GM21723 (cell line): ENCODE data around the gene FER1L5.

Experiments used
- ATAC-seq: cut with Tn5 transposase; IDR thresholded peaks from one replicate; pipeline ENCODE4 v1.9.1; 2021; ENCODE audit warnings: mild to moderate bottlenecking, moderate library complexity; ENCODE audit not compliant: unreplicated experiment

The FER1L5 gene

GRCh38 chr2:96694816-96695455 is 52.4 kb downstream of the FER1L5 start:
- ATAC-seq: no peak

GRCh38 chr2:96695602-96696001 is 53.0 kb downstream of the FER1L5 start:
- ATAC-seq: no peak

GRCh38 chr2:96697476-96697875 is 54.9 kb downstream of the FER1L5 start:
- no peak for ATAC-seq

GRCh38 chr2:96698221-96698861 is 55.8 kb downstream of the FER1L5 start:
- no peak for ATAC-seq

- ATAC-seq: no peak
Measured at GRCh38 chr2:96699021-96699420, 56.5 kb downstream of the FER1L5 start.

GRCh38 chr2:96699621-96700020 is 57.1 kb downstream of the FER1L5 start:
- no peak for ATAC-seq

- no peak for ATAC-seq
Measured at GRCh38 chr2:96700086-96700485, 57.5 kb downstream of the FER1L5 start.

GRCh38 chr2:96701636-96702035 is 59.1 kb downstream of the FER1L5 start:
- no peak for ATAC-seq

- ATAC-seq: no peak
Measured at GRCh38 chr2:96702098-96702785, 59.7 kb downstream of the FER1L5 start.

GRCh38 chr2:96703021-96703751 is 60.6 kb downstream of the FER1L5 start:
- no peak for ATAC-seq

GRCh38 chr2:96710985-96711384 is 68.4 kb downstream of the FER1L5 start:
- ATAC-seq: no peak

- no peak for ATAC-seq
Measured at GRCh38 chr2:96715658-96716057, 73.1 kb downstream of the FER1L5 start.

- ATAC-seq: no peak
Measured at GRCh38 chr2:96716388-96716787, 73.8 kb downstream of the FER1L5 start.

- no peak for ATAC-seq
Measured at GRCh38 chr2:96726131-96726530, 83.6 kb downstream of the FER1L5 start.

- no peak for ATAC-seq
Measured at GRCh38 chr2:96727431-96727830, 84.9 kb downstream of the FER1L5 start.

GRCh38 chr2:96729748-96730147 is 87.2 kb downstream of the FER1L5 start:
- ATAC-seq: no peak

- ATAC-seq: no peak
Measured at GRCh38 chr2:96730212-96730611, 87.6 kb downstream of the FER1L5 start.

GRCh38 chr2:96733931-96734330 is 91.4 kb downstream of the FER1L5 start:
- no peak for ATAC-seq

GRCh38 chr2:96734880-96735583 is 92.5 kb downstream of the FER1L5 start:
- ATAC-seq: no peak

- no peak for ATAC-seq
Measured at GRCh38 chr2:96737251-96737650, 94.7 kb downstream of the FER1L5 start.

- ATAC-seq: no peak
Measured at GRCh38 chr2:96737831-96738230, 95.3 kb downstream of the FER1L5 start.
